ENCODE measurements around the gene CASZ1. TPM values are rescaled to one million over a fixed set of nuclear protein-coding genes. Genes with fewer than 3 reads are reported as not detected.

The CASZ1 gene
- total RNA-seq, 1 experiment from 2014 or later, result 15.2 TPM

DNA sequence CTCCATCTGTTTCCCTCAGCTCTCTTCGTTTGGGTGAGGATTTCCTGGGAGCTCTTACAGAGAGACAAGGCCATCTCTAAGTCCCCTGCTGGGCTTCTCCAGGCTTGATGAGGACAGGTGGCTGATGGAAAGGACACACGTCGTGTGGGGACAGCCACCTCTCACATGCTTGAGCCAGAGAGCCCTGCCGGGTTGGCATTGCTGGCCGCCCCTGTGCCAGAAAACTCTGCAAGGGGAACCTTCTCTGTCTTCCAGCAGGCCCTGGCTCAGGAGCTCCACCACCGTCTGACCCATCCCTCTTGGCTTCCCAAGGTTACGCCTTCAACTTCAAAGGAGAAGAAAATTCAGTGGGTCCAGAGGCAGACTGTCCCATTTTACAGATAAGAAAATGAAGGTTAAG is 82.8 kb downstream of the CASZ1 start:
- TF ChIP-seq EZH2 (IDR thresholded peaks at IDR 0.05; ENCODE audit: low read depth), result no peak
- TF ChIP-seq, protein P1, sequence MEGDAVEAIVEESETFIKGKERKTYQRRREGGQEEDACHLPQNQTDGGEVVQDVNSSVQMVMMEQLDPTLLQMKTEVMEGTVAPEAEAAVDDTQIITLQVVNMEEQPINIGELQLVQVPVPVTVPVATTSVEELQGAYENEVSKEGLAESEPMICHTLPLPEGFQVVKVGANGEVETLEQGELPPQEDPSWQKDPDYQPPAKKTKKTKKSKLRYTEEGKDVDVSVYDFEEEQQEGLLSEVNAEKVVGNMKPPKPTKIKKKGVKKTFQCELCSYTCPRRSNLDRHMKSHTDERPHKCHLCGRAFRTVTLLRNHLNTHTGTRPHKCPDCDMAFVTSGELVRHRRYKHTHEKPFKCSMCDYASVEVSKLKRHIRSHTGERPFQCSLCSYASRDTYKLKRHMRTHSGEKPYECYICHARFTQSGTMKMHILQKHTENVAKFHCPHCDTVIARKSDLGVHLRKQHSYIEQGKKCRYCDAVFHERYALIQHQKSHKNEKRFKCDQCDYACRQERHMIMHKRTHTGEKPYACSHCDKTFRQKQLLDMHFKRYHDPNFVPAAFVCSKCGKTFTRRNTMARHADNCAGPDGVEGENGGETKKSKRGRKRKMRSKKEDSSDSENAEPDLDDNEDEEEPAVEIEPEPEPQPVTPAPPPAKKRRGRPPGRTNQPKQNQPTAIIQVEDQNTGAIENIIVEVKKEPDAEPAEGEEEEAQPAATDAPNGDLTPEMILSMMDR (conservative IDR thresholded peaks at IDR 0.05), result no peak
- POLR2A ChIA-PET (ENCODE audit: unreplicated experiment), result no interaction called here
- H3K27me3 ChIP-seq (ENCODE audit: insufficient read depth, low read depth), result no peaks in the 10 kb centered on the region
- no peaks in the 10 kb centered on the region for H3K9me2 ChIP-seq (ENCODE audit: insufficient read depth)
- no peaks in the 10 kb centered on the region for H3K4me1 ChIP-seq (replicated peaks; ENCODE audit: insufficient read depth)
- intact Hi-C loops (cut with micrococcal nuclease; ENCODE audit: unreplicated experiment), result no loop called here
- no peaks in the 10 kb centered on the region for H3K9me3 ChIP-seq (ENCODE audit: insufficient read depth, low read depth)
- no peaks in the 10 kb centered on the region for H3K79me2 ChIP-seq (ENCODE audit: low read depth)
- no peak for DNase-seq
- no peak overlapping the region for H3K4me2 ChIP-seq
- no peaks in the 10 kb centered on the region for H4K20me1 ChIP-seq (ENCODE audit: insufficient read depth)
- no peak overlapping the region for H3K4me3 ChIP-seq
- CTCF ChIA-PET, result no interaction called here
- no peaks in the 10 kb centered on the region for H3K36me3 ChIP-seq (ENCODE audit: low read depth)
- no peak overlapping the region for H2AFZ ChIP-seq
- BruUV-seq (replicated peaks), result no TSS peak
- H3K27ac ChIP-seq, result no peak overlapping the region
- no peaks in the 10 kb centered on the region for H3F3A ChIP-seq (ENCODE audit: insufficient read depth, low read depth)

DNA sequence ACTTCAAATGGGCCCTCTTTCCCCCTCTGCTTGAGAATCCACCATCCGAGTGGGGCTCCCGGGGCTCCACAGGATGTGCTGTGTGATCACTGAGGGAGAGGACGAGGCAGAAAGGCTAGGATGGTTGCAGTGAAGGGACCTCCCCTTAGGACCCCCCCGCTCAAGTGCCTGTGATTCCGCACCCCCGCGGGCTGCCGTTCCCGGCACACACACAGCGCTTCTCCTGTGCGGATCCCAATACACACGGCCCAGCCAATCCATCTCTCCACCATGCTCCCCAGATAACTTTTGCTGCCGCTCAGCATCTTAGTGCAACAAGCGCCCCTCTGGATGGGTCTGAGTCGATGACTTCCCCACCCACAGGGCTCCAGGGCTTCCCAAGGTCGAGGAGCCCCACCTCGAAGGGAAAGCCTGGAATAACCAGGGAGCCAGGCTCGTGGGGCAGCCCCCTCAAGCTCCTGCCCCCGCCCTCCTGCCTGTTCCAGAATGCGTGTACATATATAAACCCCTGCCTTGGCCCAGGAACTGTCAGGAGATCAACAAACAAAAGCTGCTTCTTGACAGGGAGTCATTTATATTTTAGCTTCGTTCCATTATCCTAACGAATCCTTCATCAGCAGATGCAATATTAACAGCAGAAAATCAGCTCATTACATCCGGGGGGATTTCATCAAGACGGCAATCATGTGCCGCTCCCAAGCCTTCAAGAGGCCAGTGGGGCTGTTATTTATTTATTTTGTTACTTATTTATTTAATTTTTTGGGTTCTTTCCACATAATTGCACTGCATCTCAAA is 83.7 kb downstream of the CASZ1 start:
- TF ChIP-seq EZH2 (IDR thresholded peaks at IDR 0.05; ENCODE audit: low read depth), result no peak
- TF ChIP-seq, protein P1 (conservative IDR thresholded peaks at IDR 0.05), result no peak
- no peaks in the 10 kb centered on the region for H3F3A ChIP-seq (ENCODE audit: insufficient read depth, low read depth)
- intact Hi-C loops (cut with micrococcal nuclease; ENCODE audit: unreplicated experiment), result no loop called here
- H3K79me2 ChIP-seq (ENCODE audit: low read depth), result no peaks in the 10 kb centered on the region
- CTCF ChIA-PET, result no interaction called here
- H3K9me2 ChIP-seq (ENCODE audit: insufficient read depth), result no peaks in the 10 kb centered on the region
- POLR2A ChIA-PET (ENCODE audit: unreplicated experiment), result interaction anchor here (0.7 kb wide), 1 partner anchor 8 kb away, joined by 4 read pairs; no protein-coding TSS in a partner anchor
- DNase-seq, result no peak
- no peak overlapping the region for H2AFZ ChIP-seq
- H3K4me3 ChIP-seq, result no peak overlapping the region
- H3K9me3 ChIP-seq (ENCODE audit: insufficient read depth, low read depth), result no peaks in the 10 kb centered on the region
- H3K4me2 ChIP-seq, result no peak overlapping the region
- H3K4me1 ChIP-seq (replicated peaks; ENCODE audit: insufficient read depth), result no peaks in the 10 kb centered on the region
- H3K36me3 ChIP-seq (ENCODE audit: low read depth), result no peaks in the 10 kb centered on the region
- no peaks in the 10 kb centered on the region for H4K20me1 ChIP-seq (ENCODE audit: insufficient read depth)
- no peak overlapping the region for H3K27ac ChIP-seq
- no peaks in the 10 kb centered on the region for H3K27me3 ChIP-seq (ENCODE audit: insufficient read depth, low read depth)
- BruUV-seq (replicated peaks), result no TSS peak

DNA sequence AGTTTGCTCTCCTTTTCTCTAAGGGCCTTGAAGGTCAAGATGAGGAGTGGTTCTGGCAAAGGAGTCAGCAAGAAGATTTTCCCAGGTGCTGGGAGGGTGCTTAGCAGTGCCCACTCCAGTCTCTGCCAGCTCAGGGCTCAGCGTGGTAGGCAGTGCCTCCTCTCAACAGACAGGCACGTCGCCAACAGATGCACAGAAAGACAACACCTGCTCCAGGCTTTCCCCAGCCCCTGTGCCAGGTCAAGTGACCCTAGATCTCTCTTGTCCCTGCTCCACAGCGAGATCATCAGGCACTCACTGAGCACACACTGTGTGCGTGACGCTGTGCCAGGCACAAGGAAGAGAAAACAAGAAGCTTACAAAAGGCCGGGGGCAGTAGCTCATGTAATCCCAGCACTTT is 86.0 kb downstream of the CASZ1 start:
- H3K27me3 ChIP-seq (ENCODE audit: insufficient read depth, low read depth), result no peaks in the 10 kb centered on the region
- H2AFZ ChIP-seq, result no peak overlapping the region
- no peaks in the 10 kb centered on the region for H3K79me2 ChIP-seq (ENCODE audit: low read depth)
- H3F3A ChIP-seq (ENCODE audit: insufficient read depth, low read depth), result no peaks in the 10 kb centered on the region
- no peak overlapping the region for H3K4me2 ChIP-seq
- TF ChIP-seq, protein P1 (conservative IDR thresholded peaks at IDR 0.05), result no peak
- no peak for TF ChIP-seq EZH2 (IDR thresholded peaks at IDR 0.05; ENCODE audit: low read depth)
- H3K4me1 ChIP-seq (replicated peaks; ENCODE audit: insufficient read depth), result no peaks in the 10 kb centered on the region
- BruUV-seq (replicated peaks), result no TSS peak
- no peak for DNase-seq
- no peaks in the 10 kb centered on the region for H3K36me3 ChIP-seq (ENCODE audit: low read depth)
- no peaks in the 10 kb centered on the region for H3K9me3 ChIP-seq (ENCODE audit: insufficient read depth, low read depth)
- CTCF ChIA-PET, result no interaction called here
- no peak overlapping the region for H3K4me3 ChIP-seq
- POLR2A ChIA-PET (ENCODE audit: unreplicated experiment), result no interaction called here
- H3K9me2 ChIP-seq (ENCODE audit: insufficient read depth), result no peaks in the 10 kb centered on the region
- no peak overlapping the region for H3K27ac ChIP-seq
- H4K20me1 ChIP-seq (ENCODE audit: insufficient read depth), result no peaks in the 10 kb centered on the region
- intact Hi-C loops (cut with micrococcal nuclease; ENCODE audit: unreplicated experiment), result no loop called here

Measured in PC-9 (cell line).